Stimulated activated CD4-positive, alpha-beta T cell treated with anti-CD3 and anti-CD28 coated beads, TNF-alpha, amount 100 ng/mL, for 48 hours (primary cell): ENCODE data around the gene FBLN7.

Experiments used
- DNase-seq, 3 donors: peaks; one replicate each; pipeline ENCODE4 v3.0.0-alpha.2; 2020; ENCODE audit warnings: low read depth in 3 of 3

Gene FBLN7

DNA sequence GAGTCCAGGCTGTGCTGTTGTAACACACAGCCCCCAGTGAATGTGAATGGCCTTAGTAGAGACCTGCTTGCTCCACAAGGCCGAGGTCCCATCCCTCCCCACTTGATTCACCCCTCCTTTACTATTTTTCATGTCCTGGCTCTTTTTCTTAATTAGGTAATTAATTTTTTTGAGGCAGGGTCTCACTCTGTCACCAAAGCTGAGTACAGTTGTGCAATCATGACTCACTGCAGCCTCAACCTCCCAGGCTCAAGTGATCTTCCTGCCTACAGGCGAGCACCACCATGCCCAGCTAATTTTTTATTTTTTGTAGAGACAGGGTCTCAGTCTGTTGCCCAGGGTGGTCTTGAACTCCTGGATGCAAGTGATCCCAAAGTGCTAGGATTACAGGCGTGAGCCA lies 19.3 kb downstream of the FBLN7 start:
- no peak for DNase-seq

DNA sequence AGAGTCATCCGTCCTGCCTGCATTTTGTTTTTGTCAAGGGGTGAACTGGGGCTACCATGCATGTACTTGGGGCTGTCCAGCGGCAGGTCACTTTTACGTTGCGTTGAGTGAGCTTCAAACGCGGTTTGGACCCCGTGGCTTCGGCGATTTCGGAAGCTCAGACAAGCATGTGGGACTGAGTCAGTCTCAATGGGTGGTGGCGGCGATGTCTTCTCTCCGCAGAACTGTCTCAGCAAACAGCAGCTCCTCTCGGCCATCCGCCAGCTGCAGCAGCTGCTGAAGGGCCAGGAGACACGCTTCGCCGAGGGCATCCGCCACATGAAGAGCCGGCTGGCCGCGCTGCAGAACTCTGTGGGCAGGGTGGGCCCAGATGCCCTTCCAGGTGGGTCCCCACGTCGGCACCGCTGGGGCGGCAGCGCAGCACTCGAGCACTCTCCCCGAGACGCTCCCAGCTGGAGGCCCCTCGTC lies 21.3 kb downstream of the FBLN7 start:
- DNase-seq: no peak

DNA sequence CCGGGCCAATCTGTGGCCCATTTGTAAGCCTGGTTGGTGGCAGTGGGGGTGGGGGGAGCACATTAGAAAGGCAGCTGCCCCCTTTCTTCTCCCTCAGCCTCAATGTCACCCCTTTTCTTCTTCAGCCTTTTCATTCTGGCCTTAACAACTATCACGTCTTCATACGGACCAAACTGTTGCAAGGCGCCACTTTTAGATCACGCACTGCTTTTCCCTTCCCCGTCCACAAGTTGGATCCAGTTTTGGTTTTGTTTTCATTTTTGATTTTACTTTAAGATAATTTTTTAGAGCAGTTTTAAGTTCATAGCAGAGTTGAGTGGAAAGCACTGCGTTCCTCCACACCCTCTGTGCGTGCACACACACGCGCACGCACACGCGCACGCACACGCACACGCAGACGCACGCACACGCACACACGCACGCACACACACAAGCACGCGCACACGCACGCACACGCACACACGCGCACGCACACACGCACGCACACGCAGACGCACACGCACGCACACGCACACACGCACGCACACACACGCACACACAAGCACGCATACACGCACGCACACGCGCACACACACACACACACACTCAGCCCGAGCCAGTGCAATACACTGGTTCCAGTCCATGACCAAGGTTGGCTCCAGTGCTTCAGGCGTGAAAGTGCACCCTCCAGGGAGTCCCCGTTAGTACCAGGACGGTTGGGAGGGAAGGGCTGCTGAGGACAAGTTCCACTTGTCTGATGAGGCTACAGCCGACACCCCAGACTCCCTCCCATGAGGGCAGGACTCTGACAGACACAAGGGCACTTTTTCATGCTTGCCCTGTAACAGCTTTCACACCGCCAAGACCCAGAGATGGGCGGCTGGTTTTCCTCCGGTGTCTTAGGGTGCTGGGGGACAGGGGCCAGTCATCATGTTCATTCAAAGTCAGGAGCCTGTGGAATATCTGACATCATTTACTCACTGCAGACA lies 22.4 kb downstream of the FBLN7 start:
- no peak for DNase-seq

DNA sequence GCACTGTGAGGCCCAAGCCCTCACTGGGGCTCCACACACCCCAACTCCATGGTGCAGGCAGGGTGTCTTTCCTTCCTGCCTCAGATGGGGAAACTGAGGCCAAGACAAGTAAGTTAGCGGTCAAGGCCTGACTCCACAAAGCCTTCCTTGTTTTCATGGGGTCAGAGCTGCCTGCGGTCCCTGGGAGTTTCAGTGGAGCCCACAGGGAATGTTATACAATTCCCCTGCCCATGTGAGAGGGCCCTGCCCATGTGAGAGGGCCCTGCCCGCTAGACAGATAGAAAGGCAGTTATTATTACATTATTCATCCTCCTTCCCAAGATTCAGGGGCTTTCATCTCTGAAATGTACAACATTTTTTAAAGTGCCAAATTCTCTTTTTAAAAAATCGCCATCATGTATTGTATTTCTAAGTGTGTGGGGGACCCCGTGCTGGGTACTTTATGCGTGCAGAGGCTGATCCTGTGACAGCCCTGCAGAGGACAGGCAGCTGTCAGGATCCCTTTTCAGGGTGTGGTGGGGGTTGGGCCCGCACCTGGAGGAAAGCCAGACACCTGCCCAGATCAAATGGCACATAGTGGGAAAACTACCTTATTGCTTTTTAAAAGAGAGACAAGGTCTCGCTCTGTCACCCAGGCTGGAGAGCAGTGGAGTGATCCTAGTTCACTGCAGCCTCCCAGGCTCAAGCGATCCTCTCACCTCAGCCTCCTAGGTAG lies 23.4 kb downstream of the FBLN7 start:
- no peak for DNase-seq

DNA sequence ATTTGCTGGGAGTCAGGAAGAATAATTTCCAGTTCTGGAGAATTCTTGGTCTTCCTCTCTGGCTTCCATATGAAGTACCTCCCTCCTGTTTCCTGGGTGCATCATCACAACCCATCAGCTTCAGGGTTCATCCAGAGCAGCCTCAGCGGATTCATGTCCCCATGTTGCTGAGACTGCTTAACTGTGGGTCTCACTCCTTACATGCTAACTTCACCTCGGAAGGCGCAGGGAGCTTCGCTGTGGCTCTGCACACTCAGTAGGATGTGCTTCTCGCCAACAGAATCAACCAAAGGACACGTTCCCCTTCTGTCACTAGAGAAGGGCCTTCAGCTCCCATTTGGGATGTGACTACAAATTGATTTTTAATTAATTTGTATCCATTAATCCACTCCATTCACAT lies 24.2 kb downstream of the FBLN7 start:
- no peak for DNase-seq

DNA sequence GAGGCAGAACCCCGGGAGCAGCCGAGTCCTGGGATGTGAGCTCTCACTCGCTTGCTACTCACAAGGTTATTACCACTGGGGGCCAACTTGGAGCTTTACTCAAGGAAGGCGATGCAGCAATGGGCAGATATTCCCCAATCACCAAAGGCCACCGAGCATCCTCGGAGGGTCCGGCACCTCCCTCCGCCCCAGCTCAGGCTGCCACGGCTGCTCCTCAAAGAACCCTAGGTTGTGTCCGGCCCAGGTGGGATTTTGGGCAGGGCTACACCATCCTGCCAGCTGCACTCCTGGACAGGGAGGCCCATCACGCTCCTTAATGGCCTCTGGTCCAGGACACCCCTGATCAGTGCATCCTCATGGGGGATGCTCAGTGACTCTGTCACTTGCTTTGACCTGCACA lies 24.8 kb downstream of the FBLN7 start:
- no peak for DNase-seq

DNA sequence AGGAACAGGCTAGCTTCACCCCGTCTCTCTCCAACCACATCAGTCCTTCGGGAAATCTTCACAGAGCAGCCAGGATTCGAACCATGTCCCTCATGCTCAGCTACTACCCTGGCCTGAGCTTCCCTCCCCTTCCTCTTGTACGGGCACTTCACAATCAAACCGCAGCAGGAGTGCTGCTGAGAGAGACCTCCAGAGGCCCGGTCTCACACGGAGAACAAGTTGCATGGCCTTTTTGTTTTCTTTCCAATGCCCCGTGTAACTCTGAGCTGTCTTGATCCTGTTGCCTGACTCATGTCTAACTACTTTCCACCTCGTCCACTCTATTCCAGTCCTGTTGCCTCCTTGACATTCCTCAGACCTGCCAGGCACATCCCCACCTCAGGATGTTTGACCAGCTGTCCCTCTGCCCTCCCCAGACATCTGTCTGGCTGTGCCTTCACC lies 25.4 kb downstream of the FBLN7 start:
- no peak for DNase-seq

DNA sequence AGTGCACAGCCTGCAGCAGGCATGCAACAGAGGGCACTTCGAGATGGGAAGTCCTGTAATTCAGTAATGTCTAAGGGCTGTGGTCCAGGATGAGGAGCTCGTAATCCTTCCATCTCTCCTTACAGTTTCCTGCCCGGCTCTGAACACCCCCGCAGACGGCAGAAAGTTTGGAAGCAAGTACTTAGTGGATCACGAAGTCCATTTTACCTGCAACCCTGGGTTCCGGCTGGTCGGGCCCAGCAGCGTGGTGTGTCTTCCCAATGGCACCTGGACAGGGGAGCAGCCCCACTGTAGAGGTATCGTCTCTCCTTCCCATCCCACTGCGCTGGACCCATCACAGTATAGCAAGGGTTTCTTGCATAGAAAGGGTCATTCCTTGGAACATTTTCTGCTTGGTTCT lies 26.7 kb downstream of the FBLN7 start:
- no peak for DNase-seq

DNA sequence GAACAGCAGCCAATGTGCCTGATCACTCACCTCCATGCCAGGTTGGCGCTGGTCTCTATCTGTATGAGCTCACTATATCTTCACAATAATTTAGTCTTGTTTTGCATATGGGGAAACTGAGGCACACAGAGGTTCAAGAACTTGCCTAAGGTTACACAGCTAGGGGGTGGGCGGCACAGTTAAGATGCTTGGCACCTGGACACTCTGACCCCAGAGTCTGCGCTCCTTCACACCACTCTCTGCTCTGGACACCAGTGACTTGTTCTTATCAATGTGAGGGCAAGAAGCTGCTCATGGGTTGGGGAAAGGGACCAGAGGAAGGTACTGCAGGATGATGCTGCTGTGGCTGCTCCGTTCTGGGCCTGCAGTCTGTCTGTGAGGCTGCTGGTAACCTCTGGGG lies 27.1 kb downstream of the FBLN7 start:
- DNase-seq: no peak

DNA sequence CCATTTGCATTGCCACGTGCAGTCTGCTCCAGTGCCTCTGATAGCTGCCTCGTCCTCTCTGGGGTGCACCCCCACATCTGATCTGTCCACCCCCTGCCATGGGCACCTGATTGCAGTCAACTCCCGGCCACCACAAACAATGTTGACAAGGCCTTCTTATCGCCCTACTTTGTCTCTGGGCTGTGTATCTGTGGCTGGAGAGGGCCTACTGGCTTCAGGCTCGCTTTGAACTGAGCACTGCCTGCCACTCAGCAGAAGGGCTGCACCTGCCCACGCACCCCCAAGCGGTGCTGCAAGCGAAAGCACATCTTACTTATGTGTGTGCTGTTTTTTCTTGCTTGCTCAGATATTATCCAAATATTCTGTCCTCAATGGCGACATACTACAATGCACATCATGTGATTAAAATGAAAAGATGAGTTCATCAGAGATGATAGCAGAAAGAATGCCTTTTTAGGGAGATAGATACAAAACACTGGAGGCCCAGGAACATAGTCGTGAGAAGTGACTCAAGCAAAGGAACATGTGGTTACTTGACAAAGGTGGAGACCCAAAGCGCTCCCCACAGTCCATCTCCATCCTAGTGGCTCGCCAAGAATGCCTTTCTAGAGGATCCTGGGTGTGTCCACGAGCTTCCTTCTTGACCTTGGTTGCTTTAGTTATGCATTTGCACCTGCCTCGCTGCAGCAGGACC lies 28.8 kb downstream of the FBLN7 start:
- DNase-seq: no peak

DNA sequence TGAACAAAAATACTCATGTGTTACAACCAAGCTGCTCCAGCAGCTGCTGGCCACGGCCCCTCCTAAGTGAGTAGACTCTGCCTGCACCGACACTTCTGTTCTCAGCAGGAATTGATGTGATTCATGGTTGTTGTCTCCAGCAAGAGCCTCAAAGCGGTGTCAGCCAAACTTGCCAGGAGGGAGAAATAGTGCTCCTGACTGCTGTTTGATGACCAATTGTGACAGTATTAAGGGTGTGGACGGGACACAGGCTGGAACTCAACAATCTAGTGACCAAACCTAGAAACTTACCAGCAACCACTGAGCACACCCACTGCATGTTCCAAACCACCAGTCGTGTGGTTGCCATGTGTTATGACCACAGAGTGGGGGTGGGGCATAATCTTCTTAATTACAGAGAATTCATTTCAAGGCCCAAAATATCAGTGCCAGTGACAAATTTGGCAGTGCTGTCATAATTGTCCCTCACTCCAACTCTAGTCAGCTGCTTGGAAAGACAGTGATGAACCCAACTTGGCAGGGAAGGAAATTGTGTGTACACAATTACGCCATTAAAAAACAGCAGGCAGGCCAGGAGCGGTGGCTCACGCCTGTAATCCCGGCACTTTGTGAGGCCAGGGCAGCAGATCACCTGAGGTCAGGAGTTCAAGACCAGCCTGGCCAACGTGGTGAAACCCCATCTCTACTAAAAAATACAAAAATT lies 30.4 kb downstream of the FBLN7 start:
- no peak for DNase-seq

DNA sequence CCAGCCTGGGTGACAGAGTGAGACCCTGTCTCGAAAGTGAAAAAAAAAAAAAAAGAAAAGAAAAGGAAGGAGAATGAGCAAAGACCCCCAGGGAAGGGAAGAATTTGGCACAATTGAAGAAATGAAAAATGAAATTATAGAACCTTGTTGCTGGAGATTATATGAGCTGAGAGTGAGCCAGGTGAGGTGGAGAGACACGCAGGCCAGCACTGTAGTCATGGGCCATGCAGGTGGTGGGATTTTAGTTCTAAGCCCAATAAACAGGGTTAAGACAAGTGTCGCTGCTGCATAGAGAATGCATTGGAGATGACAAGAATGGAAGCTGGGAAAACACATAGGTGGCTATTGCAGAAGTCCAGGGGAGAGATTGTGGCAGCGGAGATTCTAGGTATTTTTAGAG lies 32.3 kb downstream of the FBLN7 start:
- DNase-seq: no peak

DNA sequence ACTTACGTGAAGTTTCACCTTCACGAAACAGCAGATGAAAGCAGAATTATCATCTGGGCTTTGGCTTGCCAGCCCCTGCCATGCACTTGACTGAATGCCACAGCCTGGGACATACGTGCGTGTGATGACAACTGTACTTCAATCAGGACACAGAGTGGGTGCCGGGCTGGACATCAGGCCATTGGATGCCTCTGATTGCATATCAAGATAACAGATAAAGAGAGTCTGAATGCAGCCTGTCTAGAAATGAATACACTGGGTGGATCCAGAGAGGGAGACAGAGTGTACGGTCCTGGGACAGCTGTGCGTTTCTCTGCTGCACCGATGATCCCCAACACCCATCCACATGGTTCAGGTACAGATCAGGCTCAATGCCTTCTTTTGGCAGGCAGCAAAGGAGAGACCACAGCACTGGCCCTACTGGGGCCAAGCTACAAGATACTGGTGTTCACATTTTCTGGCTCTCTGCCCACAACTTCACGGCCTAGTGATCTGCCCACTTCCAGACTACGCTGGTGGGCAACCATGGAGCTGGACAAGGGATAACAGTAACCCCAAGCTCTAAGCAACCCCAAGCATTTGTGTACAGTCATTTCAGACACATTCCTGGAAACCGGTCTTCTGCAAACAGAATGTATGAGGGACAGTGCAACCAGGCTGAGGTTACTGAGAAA lies 35.6 kb downstream of the FBLN7 start:
- DNase-seq: no peak

DNA sequence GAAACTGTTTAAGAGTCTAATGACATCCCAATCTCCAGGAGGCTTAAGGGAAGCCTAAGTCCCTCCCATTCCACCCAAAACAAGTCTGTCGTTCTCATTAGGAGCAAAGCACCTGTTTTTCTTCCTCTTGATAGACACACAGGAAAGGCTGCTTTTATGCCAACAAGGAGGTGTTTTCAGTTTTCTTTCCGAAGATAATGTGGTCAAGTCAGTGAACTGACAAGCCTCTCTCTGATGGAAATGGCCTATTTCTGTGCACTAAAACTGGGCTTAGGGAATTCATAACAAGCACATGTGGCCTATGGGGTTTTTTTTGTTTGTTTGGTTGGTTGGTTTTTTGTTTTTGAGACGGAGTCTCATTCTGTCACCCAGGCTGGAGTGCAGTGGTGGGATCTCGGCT lies 36.2 kb downstream of the FBLN7 start:
- no peak for DNase-seq

DNA sequence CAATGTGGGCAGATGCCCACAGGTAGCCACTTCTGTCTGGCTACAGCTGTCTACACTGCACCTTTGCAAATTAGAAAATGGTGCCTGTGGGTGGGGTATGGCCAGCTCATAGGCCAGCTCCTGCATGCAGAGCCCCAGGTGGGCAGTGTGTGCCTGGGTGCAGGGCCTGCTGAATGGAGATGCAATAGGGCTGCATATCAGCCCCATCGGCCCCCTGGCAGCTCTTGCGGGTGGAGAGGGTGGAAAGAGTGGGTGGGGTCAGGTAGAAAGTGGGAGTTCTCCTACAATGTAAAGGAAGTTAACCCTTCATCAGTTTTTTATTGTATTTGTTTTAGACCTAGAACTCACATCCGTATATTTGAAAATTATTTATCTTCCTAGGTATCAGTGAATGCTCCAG lies 37.1 kb downstream of the FBLN7 start:
- DNase-seq: no peak

DNA sequence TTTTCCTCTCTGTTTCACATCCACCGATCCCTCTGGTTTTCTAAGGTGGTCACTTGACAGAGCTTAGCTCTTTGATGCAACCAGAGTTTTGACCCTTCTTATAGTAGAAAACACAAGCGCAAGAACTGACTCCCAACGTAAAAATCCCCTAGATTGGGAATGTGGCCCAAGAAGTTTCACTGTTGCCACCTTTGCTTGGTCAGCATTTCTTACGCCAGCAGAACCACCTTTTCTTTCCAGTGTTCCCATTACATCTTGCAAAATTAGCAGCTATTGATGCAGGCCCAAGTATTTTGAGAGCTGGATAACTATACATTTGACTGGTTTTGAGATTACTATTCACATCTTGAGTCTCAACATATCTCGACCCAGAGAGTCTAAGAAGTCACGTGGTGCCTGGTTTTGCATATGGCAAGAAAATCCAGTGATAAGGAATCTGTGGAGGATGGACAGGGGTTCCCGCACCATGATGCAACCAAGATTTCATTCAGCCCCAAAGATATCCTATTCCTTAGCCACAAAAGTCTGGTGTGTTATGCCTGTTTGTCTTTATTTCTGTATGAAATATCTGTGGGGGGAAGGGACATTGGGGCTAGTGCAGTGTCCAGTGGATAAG lies 37.9 kb downstream of the FBLN7 start:
- DNase-seq: no peak

DNA sequence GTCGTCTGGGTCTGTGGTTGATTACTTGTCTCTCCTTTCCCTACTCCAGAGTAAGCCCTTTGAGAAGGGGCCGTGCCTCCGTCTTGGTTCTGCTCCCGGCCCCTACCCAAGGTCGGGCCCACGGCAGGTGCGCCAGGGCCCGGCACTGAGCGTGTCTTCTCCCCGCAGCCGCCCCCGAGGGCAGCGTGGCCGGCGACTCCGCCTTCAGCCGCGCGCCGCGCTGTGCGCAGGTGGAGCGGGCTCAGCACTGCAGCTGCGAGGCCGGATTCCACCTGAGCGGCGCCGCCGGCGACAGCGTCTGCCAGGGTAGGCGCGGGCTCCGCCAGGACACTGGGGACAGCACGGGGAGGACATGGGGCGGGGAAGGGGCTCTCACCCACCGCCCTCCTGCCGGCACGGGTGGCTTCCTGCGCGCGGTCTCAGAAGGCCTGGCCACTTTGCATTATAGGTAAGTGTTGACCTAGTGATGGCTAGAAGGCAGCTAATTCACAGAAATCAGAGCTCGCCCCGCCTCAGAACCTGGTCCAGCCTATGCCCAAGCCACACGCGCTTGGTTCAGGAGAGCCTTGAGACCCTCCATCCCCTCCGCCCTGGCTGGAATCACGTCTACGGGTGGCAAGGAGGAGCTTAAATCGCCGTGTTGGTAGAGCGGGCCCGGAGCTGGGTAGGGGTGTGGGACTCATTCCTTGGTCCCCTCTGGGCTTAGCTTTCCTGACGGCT lies 43.5 kb downstream of the FBLN7 start:
- peak in 1 of 3 donors; percentile 53 for DNase-seq

DNA sequence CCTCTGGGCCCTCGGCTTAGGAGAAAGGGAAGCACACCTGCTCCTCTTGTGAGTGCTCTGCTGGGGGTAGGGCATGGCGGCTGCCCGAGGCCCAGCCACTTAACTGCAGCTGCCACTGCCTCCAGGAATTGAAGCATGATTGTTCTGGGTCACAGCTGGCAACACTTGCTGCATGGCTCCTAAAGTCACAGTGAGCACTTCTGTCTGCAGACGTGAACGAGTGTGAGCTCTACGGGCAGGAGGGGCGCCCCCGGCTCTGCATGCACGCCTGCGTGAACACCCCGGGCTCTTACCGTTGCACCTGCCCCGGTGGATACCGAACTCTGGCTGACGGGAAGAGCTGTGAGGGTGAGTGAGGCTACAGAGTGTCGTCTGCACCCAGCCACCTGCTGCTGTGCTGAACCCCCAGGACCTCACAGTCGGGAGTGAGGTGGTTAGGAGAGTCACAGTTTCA lies 44.4 kb downstream of the FBLN7 start:
- peak in 2 of 3 donors; percentile 52 for DNase-seq

DNA sequence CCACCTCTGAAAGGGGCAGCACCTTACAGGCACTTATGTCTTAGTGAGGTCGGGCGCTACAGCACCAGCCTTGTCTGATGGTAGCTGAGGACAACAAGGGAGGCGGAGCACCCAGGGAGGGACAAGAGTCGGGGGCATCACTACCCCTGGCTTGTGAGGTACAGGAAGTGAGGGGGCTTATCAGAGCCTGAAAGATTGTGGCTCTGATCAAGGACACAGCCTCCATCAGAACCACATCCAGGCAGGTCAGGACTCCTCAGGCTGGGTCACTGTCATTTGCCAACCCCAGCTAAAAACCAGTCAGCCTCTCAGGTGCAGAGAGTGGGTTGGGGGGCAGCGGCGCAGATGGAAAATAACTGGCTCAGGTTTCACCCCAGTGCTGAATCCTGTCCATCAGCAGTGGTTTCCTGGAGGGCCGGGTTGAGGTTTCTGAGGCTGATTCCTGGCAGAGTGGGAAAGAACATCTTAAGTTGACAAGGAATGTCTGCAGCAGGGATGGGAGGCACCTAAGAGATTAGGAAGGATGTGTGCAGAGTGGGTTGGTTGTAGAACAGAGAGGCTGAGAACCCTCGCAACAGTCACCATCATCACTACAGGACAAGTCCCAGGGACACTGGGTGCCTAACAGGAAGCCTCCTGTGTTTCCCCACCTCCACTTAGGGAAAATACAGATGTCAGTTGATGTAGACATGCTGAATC lies 45.3 kb downstream of the FBLN7 start:
- DNase-seq: no peak
